CD4-positive, alpha-beta T cell (primary cell): ENCODE measurements around the gene TTN. TPM values are rescaled to one million over a fixed set of nuclear protein-coding genes. Genes with fewer than 3 reads are reported as not detected.

Source experiments
- ATAC-seq: fragments of 200-7000 bp; cut with Tn5 transposase; one replicate; pipeline ENCODE4 v1.10.0; 2022; ENCODE audit warnings: mild to moderate bottlenecking; ENCODE audit not compliant: poor library complexity
- CTCF ChIA-PET: fragments of 350-600 bp; sonication (Branson Sonifier 250); formaldehyde crosslinking; loops from one replicate; lab custom pipeline; 2021; ENCODE audit warnings: antibody characterized with exemption, inconsistent platforms; lab: Charles Lee
- POLR2A ChIA-PET: fragments of 350-600 bp; sonication (Branson Sonifier 250); formaldehyde crosslinking; loops from one replicate; lab custom pipeline; 2021; ENCODE audit warnings: antibody characterized with exemption, inconsistent platforms; lab: Charles Lee
- DNase-seq, 14 experiments: peaks; one replicate each; pipeline ENCODE4 v3.0.0-alpha.2; 2013 to 2020; ENCODE audit warnings: mixed read lengths in 2 of 14
- H3K27ac ChIP-seq, 2 donors: one replicate each; pipeline versions ENCODE4 v1.5.1 to v1.7.0; 2013; ENCODE audit warnings: low read length in 2 of 2, low read depth in 1 of 2, mild to moderate bottlenecking in 1 of 2
- H3K27me3 ChIP-seq, 2 experiments: 1 replicate in 1 of 2; 2 replicates in 1 of 2; pipeline versions ENCODE4 v1.6.1 to v1.7.0; 2013; ENCODE audit warnings: low read length in 2 of 2, control low read depth in 1 of 2, mild to moderate bottlenecking in 1 of 2, moderate library complexity in 1 of 2; ENCODE audit not compliant: insufficient read depth in 2 of 2, control insufficient read depth in 1 of 2
- H3K36me3 ChIP-seq: one replicate; pipeline ENCODE4 v1.6.1; 2013; ENCODE audit warnings: low read length, control low read depth; ENCODE audit not compliant: insufficient read depth
- H3K4me1 ChIP-seq: one replicate; pipeline ENCODE4 v1.6.1; 2013; ENCODE audit warnings: low read length, control low read depth; ENCODE audit not compliant: insufficient read depth
- H3K4me3 ChIP-seq: one replicate; pipeline ENCODE4 v1.5.1; 2013; ENCODE audit warnings: mild to moderate bottlenecking, low read length, moderate library complexity
- H3K9me3 ChIP-seq, 2 experiments: 1 replicate in 1 of 2; 2 replicates in 1 of 2; pipeline versions ENCODE4 v1.6.1 to v1.7.0; 2013; ENCODE audit warnings: low read length in 2 of 2, mild to moderate bottlenecking in 2 of 2, control low read depth in 1 of 2, moderate library complexity in 1 of 2; ENCODE audit not compliant: control insufficient read depth in 1 of 2, insufficient read depth in 1 of 2
- H3K27ac Mint-ChIP-seq: one replicate; pipeline ENCODE4 v1.8.0; 2020; ENCODE audit warnings: mixed read lengths
- H3K27me3 Mint-ChIP-seq: one replicate; pipeline ENCODE4 v1.8.0; 2021; ENCODE audit warnings: mixed read lengths
- H3K36me3 Mint-ChIP-seq: one replicate; pipeline ENCODE4 v1.8.0; 2021; ENCODE audit warnings: low read depth, mixed read lengths
- H3K4me1 Mint-ChIP-seq: one replicate; pipeline ENCODE4 v1.8.0; 2021; ENCODE audit warnings: low read depth, mixed read lengths
- H3K4me3 Mint-ChIP-seq: one replicate; pipeline ENCODE4 v1.8.0; 2020; ENCODE audit warnings: mild to moderate bottlenecking, mixed read lengths
- H3K9me3 Mint-ChIP-seq: one replicate; pipeline ENCODE4 v1.8.0; 2020; ENCODE audit warnings: mixed read lengths
- intact Hi-C, 2 experiments: fragments of 100-400 bp; cut with DNase I in 1 of 2; cut with micrococcal nuclease in 1 of 2; formaldehyde crosslinking; loops; one replicate each; pipeline versions ENCODE4 v1.15.1 to v1.9.0; 2023 to 2025; cut with DNase I, micrococcal nuclease
- total RNA-seq, 174 experiments: library from RNA in 2 of 174; stranded (reverse) in 2 of 174; gene quantifications; one replicate each; pipeline ENCODE4 v1.2.3 and lab custom pipeline; 2021 to 2026
- TF ChIP-seq, protein P1 (sequence below): fragments of 200-600 bp; IDR thresholded peaks from one replicate; pipeline ENCODE4 v1.8.0; 2022; ENCODE audit warnings: antibody characterized with exemption, mild to moderate bottlenecking

The TTN gene
- total RNA-seq, 2 experiments from 2014 or later, result 27.5 to 29.2 TPM

DNA sequence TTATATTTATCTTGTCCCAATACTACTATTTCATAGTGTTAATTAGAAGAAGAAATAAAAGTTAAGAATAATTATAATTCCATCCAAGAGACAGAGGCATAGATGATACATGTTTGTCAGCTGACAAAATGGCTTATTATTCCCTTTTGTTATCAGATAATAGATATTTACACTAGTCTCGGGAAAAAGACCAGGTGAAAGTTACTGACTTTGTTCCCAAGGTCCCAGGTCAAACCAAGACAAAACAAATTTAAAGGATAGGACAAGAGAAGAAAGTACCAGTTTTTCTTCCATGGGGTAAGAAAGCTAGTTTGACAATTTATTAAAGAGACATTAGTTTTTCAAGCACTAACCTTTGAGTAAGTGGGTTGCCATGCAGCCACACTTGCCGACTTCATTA is 73.2 kb downstream of the TTN start:
- Mint-ChIP-seq H3K36me3 (peaks cover 59% of the 10 kb centered on the region), H3K4me1 (no peaks in the 10 kb centered on the region), H3K9me3 (no peaks in the 10 kb centered on the region), H3K27me3 (no peaks in the 10 kb centered on the region), H3K4me3 (no peak overlapping the region), H3K27ac (no peak overlapping the region)
- DNase-seq, result no peak
- Histone ChIP-seq H3K4me3 (no peak overlapping the region), H3K27ac (no peak overlapping the region), H3K9me3 (no peaks in the 10 kb centered on the region), H3K27me3 (no peaks in the 10 kb centered on the region), H3K36me3 (peaks cover 3% of the 10 kb centered on the region), H3K4me1 (no peaks in the 10 kb centered on the region)
- no peak for ATAC-seq
- POLR2A ChIA-PET, result no interaction called here
- TF ChIP-seq, protein P1, sequence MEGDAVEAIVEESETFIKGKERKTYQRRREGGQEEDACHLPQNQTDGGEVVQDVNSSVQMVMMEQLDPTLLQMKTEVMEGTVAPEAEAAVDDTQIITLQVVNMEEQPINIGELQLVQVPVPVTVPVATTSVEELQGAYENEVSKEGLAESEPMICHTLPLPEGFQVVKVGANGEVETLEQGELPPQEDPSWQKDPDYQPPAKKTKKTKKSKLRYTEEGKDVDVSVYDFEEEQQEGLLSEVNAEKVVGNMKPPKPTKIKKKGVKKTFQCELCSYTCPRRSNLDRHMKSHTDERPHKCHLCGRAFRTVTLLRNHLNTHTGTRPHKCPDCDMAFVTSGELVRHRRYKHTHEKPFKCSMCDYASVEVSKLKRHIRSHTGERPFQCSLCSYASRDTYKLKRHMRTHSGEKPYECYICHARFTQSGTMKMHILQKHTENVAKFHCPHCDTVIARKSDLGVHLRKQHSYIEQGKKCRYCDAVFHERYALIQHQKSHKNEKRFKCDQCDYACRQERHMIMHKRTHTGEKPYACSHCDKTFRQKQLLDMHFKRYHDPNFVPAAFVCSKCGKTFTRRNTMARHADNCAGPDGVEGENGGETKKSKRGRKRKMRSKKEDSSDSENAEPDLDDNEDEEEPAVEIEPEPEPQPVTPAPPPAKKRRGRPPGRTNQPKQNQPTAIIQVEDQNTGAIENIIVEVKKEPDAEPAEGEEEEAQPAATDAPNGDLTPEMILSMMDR, result no peak
- intact Hi-C loops, result no loop called here
- CTCF ChIA-PET, result no interaction called here

DNA sequence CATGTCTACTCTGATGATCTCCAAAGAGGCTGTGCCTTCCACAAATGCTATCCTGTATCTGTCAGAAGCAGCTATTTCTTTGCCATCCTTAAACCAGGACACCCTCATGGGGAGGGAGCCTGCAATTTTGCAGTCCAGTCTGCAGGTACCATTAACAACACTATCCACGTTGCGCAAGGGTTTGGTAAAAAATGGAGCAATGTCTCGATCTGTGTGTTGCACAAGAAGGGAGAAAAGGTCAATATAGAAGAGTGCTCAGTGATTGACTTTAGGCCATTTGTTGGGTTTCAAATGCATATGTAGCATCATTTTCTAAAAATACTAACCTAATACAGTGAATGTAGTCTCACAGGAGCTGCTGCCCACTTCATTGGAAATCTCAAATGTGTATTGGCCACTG is 74.3 kb downstream of the TTN start:
- H3K27ac Mint-ChIP-seq, result no peak overlapping the region
- ChIA-PET CTCF (no interaction called here), POLR2A (no interaction called here)
- no peaks in the 10 kb centered on the region for H3K4me1 Mint-ChIP-seq
- DNase-seq, result no peak
- H3K36me3 Mint-ChIP-seq, result peaks cover 59% of the 10 kb centered on the region
- H3K9me3 Mint-ChIP-seq, result no peaks in the 10 kb centered on the region
- Histone ChIP-seq H3K27me3 (no peaks in the 10 kb centered on the region), H3K4me3 (no peak overlapping the region), H3K27ac (no peak overlapping the region), H3K9me3 (no peaks in the 10 kb centered on the region), H3K4me1 (no peaks in the 10 kb centered on the region), H3K36me3 (peaks cover 3% of the 10 kb centered on the region)
- ATAC-seq, result no peak
- TF ChIP-seq, protein P1, result no peak
- intact Hi-C loops, result no loop called here
- no peak overlapping the region for H3K4me3 Mint-ChIP-seq
- no peaks in the 10 kb centered on the region for H3K27me3 Mint-ChIP-seq

DNA sequence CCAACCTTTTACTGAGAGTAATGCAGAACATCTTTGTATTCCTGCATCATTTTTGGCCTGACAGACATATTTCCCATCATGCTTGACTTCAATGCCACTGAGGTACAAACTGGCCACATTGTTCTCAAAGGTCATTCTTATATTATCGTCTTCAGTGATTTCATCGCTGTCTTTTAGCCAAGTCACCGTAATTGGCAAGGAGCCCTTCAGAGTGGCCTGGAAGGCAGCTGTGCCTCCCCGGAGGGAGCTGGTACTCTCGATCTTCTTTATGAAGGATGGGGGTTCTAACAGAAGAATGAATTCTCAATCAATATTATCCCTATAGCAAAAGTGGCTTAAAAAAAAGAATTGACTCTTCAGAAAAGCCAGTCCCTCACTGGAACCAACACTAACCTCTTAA is 75.9 kb downstream of the TTN start:
- Histone ChIP-seq H3K4me1 (no peaks in the 10 kb centered on the region), H3K9me3 (no peaks in the 10 kb centered on the region), H3K27me3 (no peaks in the 10 kb centered on the region), H3K36me3 (peaks cover 3% of the 10 kb centered on the region), H3K27ac (no peak overlapping the region), H3K4me3 (no peak overlapping the region)
- TF ChIP-seq, protein P1, result no peak
- no peaks in the 10 kb centered on the region for H3K9me3 Mint-ChIP-seq
- intact Hi-C loops, result no loop called here
- no peak for DNase-seq
- ATAC-seq, result no peak
- H3K4me3 Mint-ChIP-seq, result no peak overlapping the region
- H3K27ac Mint-ChIP-seq, result no peak overlapping the region
- no peaks in the 10 kb centered on the region for H3K27me3 Mint-ChIP-seq
- CTCF ChIA-PET, result no interaction called here
- peaks cover 62% of the 10 kb centered on the region for H3K36me3 Mint-ChIP-seq
- H3K4me1 Mint-ChIP-seq, result no peaks in the 10 kb centered on the region
- POLR2A ChIA-PET, result no interaction called here
